IPS DF 6.9 (cell line): ENCODE results near the gene ABHD1.

Experiments
- DNase-seq: peaks from one replicate; pipeline ENCODE4 v3.0.0-alpha.2; 2013; ENCODE audit warnings: low read depth, low spot score
- H3K27ac ChIP-seq: one replicate; pipeline ENCODE4 v1.5.1; 2013; ENCODE audit warnings: low read length, control low read depth
- H3K27me3 ChIP-seq: 2 replicates; pipeline ENCODE4 v1.6.1; 2013; ENCODE audit warnings: mild to moderate bottlenecking, low read length; ENCODE audit not compliant: control insufficient read depth, insufficient read depth
- H3K36me3 ChIP-seq: 2 replicates; pipeline ENCODE4 v1.6.1; 2013; ENCODE audit warnings: low read length; ENCODE audit not compliant: control insufficient read depth, insufficient read depth
- H3K4me1 ChIP-seq: 2 replicates; pipeline ENCODE4 v1.6.1; 2013; ENCODE audit warnings: low read length; ENCODE audit not compliant: control insufficient read depth, insufficient read depth
- H3K4me3 ChIP-seq: 2 replicates; pipeline ENCODE4 v1.5.1; 2013; ENCODE audit warnings: mild to moderate bottlenecking, low read length
- H3K9me3 ChIP-seq: 2 replicates; pipeline ENCODE4 v1.6.1; 2013; ENCODE audit warnings: low read length, inconsistent platforms; ENCODE audit not compliant: control insufficient read depth, insufficient read depth
- WGBS: extraction: QIAGEN DNeasy Blood & Tissue Kit; methylation state at CpG from one replicate; pipeline ENCODE4 v1.1.7; 2013; ENCODE audit warnings: mixed read lengths, missing lambda C conversion rate; ENCODE audit not compliant: insufficient read length, insufficient coverage; 5-methylcytosine and 5-hydroxymethylcytosine counted together

Gene ABHD1

GRCh38 chr2:27138111-27138510, 14.5 kb downstream of the ABHD1 start:
- Histone ChIP-seq H3K27me3 (no peaks in the 10 kb centered on the region), H3K4me1 (0 out of 2 replicates have a peak, but pooled peaks cover 2% of the 10 kb centered on the region), H3K4me3 (no peak overlapping the region), H3K27ac (no peak overlapping the region), H3K9me3 (no peaks in the 10 kb centered on the region), H3K36me3 (no peaks in the 10 kb centered on the region)
- WGBS = no CpG with 5 or more reads among the region's 7 CpGs
- no peak for DNase-seq

GRCh38 chr2:27139310-27139709, 15.7 kb downstream of the ABHD1 start, which contains the start of gene PRR30:
PRR30 (minus strand) TSS chr2:27139410; CDS start chr2:27138329, 1,081 bp downstream.
- H3K9me3 ChIP-seq = no peaks in the 10 kb centered on the region
- H3K27ac ChIP-seq = no peak within 1 kb of the TSS
- H3K36me3 ChIP-seq = no peaks in the 10 kb centered on the region
- H3K4me1 ChIP-seq = no peaks in the 10 kb centered on the region
- no peaks in the 10 kb centered on the region for H3K27me3 ChIP-seq
- DNase-seq = no peak
- no CpG with 5 or more reads among the region's 4 CpGs for WGBS
- H3K4me3 ChIP-seq = no peak within 1 kb of the TSS

- no peak for DNase-seq
- Histone ChIP-seq H3K27ac (no peak overlapping the region), H3K27me3 (no peaks in the 10 kb centered on the region), H3K9me3 (no peaks in the 10 kb centered on the region), H3K4me3 (no peak overlapping the region), H3K36me3 (no peaks in the 10 kb centered on the region), H3K4me1 (no peaks in the 10 kb centered on the region)
- WGBS = no CpG with 5 or more reads among the region's 1 CpG
Measured at GRCh38 chr2:27143285-27143684, 19.7 kb downstream of the ABHD1 start.

- Histone ChIP-seq H3K4me3 (no peak overlapping the region), H3K4me1 (no peaks in the 10 kb centered on the region), H3K27me3 (no peaks in the 10 kb centered on the region), H3K27ac (no peak overlapping the region), H3K36me3 (no peaks in the 10 kb centered on the region), H3K9me3 (no peaks in the 10 kb centered on the region)
- DNase-seq = no peak
- no CpG with 5 or more reads among the region's 2 CpGs for WGBS
Measured at GRCh38 chr2:27145682-27146081, 22.1 kb downstream of the ABHD1 start.

GRCh38 chr2:27147935-27148334, 24.3 kb downstream of the ABHD1 start:
- H3K27me3 ChIP-seq = no peaks in the 10 kb centered on the region
- no CpG with 5 or more reads among the region's 8 CpGs for WGBS
- H3K27ac ChIP-seq = no peak overlapping the region
- no peak overlapping the region for H3K4me3 ChIP-seq
- no peaks in the 10 kb centered on the region for H3K36me3 ChIP-seq
- no peak for DNase-seq
- no peaks in the 10 kb centered on the region for H3K9me3 ChIP-seq
- H3K4me1 ChIP-seq = no peaks in the 10 kb centered on the region

- no peaks in the 10 kb centered on the region for H3K27me3 ChIP-seq
- no peaks in the 10 kb centered on the region for H3K4me1 ChIP-seq
- no peak within 1 kb of the TSS for H3K4me3 ChIP-seq
- WGBS = no CpG with 5 or more reads among the region's 12 CpGs
- no peaks in the 10 kb centered on the region for H3K9me3 ChIP-seq
- no peaks in the 10 kb centered on the region for H3K36me3 ChIP-seq
- DNase-seq = no peak
- H3K27ac ChIP-seq = no peak within 1 kb of the TSS
Measured at GRCh38 chr2:27148801-27149439, 25.3 kb downstream of the ABHD1 start, which contains the start of gene TCF23. TCF23 (plus strand) TSS chr2:27149004; CDS start chr2:27149134, 130 bp downstream.

GRCh38 chr2:27149570-27150405, 26.2 kb downstream of the ABHD1 start:
- DNase-seq = no peak
- no CpG with 5 or more reads among the region's 29 CpGs for WGBS
- no peaks in the 10 kb centered on the region for H3K4me1 ChIP-seq

GRCh38 chr2:27150639-27151230, 27.1 kb downstream of the ABHD1 start:
- no peaks in the 10 kb centered on the region for H3K36me3 ChIP-seq
- no peaks in the 10 kb centered on the region for H3K9me3 ChIP-seq
- WGBS = no CpG with 5 or more reads among the region's 8 CpGs
- no peak overlapping the region for H3K27ac ChIP-seq
- no peaks in the 10 kb centered on the region for H3K27me3 ChIP-seq
- no peaks in the 10 kb centered on the region for H3K4me1 ChIP-seq
- no peak for DNase-seq
- no peak overlapping the region for H3K4me3 ChIP-seq

More at GRCh38 chr2:27149570-27150405, 26.2 kb downstream of the ABHD1 start:
- Histone ChIP-seq H3K9me3 (no peaks in the 10 kb centered on the region), H3K27me3 (no peaks in the 10 kb centered on the region), H3K36me3 (no peaks in the 10 kb centered on the region), H3K4me3 (no peak overlapping the region), H3K27ac (no peak overlapping the region)

- Histone ChIP-seq H3K4me1 (no peaks in the 10 kb centered on the region), H3K27me3 (no peaks in the 10 kb centered on the region), H3K27ac (no peak overlapping the region), H3K9me3 (no peaks in the 10 kb centered on the region), H3K36me3 (no peaks in the 10 kb centered on the region), H3K4me3 (no peak overlapping the region)
- WGBS = no CpG with 5 or more reads among the region's 8 CpGs
- no peak for DNase-seq
Measured at GRCh38 chr2:27152102-27152795, 28.6 kb downstream of the ABHD1 start.
